Nephron progenitor cell (in vitro differentiated cells): ENCODE results near the gene DMTF1.
"Not testable (repeated sequence)": the region's sequence is repeated elsewhere in the genome, so short reads cannot be mapped to it uniquely, and the experiment has no call there.

Experiments used
- DNase-seq: peaks from one replicate; pipeline ENCODE4 v3.0.0; 2021
- H3K27ac Mint-ChIP-seq: 2 replicates; pipeline ENCODE4 v1.8.0; 2021; ENCODE audit warnings: mild to moderate bottlenecking, moderate library complexity, mixed read lengths
- H3K27me3 Mint-ChIP-seq: 2 replicates; pipeline ENCODE4 v1.8.0; 2021; ENCODE audit warnings: mild to moderate bottlenecking, low read depth, mixed read lengths; ENCODE audit not compliant: poor library complexity
- H3K36me3 Mint-ChIP-seq: 2 replicates; pipeline ENCODE4 v1.8.0; 2021; ENCODE audit warnings: low read depth, mixed read lengths
- H3K4me1 Mint-ChIP-seq: 2 replicates; pipeline ENCODE4 v1.8.0; 2021; ENCODE audit warnings: mixed read lengths
- H3K4me3 Mint-ChIP-seq: 2 replicates; pipeline ENCODE4 v1.8.0; 2021; ENCODE audit warnings: mild to moderate bottlenecking, moderate library complexity, mixed read lengths
- H3K9me3 Mint-ChIP-seq: 2 replicates; pipeline ENCODE4 v1.8.0; 2021; ENCODE audit warnings: mild to moderate bottlenecking, moderate library complexity, mixed read lengths
- TF ChIP-seq, protein P1 (sequence below): fragments of 200-600 bp; sonication (generic); IDR thresholded peaks from 2 replicates; pipeline ENCODE4 v1.5.0; 2021; ENCODE audit warnings: antibody characterized with exemption

Gene DMTF1

DNA sequence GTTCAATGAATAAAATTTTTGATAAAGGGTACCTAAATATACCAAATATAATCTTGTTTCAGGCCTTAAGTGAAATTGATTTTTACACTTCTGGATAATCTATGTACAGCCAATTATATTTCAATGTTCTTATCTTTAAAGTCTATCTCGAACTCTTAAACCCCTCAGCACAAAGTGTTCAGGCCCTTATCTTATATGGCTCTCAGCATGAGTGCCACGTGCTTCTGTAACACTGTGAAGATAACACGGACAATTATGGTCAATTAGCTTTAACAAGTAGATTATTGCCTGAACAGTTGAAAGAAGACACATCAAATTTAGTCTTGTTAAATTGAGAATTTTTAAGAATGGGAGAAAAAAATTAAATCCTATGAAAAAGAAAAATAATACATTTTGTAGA lies 40.4 kb upstream of the DMTF1 start:
- TF ChIP-seq, protein P1, sequence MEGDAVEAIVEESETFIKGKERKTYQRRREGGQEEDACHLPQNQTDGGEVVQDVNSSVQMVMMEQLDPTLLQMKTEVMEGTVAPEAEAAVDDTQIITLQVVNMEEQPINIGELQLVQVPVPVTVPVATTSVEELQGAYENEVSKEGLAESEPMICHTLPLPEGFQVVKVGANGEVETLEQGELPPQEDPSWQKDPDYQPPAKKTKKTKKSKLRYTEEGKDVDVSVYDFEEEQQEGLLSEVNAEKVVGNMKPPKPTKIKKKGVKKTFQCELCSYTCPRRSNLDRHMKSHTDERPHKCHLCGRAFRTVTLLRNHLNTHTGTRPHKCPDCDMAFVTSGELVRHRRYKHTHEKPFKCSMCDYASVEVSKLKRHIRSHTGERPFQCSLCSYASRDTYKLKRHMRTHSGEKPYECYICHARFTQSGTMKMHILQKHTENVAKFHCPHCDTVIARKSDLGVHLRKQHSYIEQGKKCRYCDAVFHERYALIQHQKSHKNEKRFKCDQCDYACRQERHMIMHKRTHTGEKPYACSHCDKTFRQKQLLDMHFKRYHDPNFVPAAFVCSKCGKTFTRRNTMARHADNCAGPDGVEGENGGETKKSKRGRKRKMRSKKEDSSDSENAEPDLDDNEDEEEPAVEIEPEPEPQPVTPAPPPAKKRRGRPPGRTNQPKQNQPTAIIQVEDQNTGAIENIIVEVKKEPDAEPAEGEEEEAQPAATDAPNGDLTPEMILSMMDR = no peak
- DNase-seq = no peak
- H3K36me3 Mint-ChIP-seq = no peaks in the 10 kb centered on the region
- no peaks in the 10 kb centered on the region for H3K4me1 Mint-ChIP-seq
- no peaks in the 10 kb centered on the region for H3K27me3 Mint-ChIP-seq
- H3K27ac Mint-ChIP-seq = no peak overlapping the region
- H3K4me3 Mint-ChIP-seq = no peak overlapping the region
- H3K9me3 Mint-ChIP-seq = peaks cover 25% of the 10 kb centered on the region

DNA sequence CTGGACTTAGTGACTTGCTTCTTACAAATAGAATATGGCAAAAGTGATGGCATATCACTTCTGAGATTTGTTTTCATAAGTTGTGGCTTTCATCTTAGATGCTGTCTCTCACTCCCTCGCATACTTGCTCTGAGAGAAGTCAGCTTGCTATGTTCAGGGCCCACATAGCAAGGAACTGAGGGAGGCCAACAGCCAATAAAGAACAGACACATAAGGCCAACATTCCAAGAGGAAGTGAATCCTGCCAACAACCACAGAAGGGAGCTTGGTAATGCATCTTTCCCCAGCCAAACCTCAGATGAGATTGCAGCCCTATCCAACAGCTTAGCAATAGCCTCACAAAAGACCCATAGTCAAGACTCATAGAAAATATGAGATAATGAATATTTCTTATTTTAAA lies 39.2 kb upstream of the DMTF1 start:
- no peak overlapping the region for H3K27ac Mint-ChIP-seq
- TF ChIP-seq, protein P1 = no peak
- H3K4me1 Mint-ChIP-seq = no peaks in the 10 kb centered on the region
- no peak for DNase-seq
- peaks cover 25% of the 10 kb centered on the region for H3K9me3 Mint-ChIP-seq
- H3K4me3 Mint-ChIP-seq = no peak overlapping the region
- H3K36me3 Mint-ChIP-seq = no peaks in the 10 kb centered on the region
- H3K27me3 Mint-ChIP-seq = no peaks in the 10 kb centered on the region

DNA sequence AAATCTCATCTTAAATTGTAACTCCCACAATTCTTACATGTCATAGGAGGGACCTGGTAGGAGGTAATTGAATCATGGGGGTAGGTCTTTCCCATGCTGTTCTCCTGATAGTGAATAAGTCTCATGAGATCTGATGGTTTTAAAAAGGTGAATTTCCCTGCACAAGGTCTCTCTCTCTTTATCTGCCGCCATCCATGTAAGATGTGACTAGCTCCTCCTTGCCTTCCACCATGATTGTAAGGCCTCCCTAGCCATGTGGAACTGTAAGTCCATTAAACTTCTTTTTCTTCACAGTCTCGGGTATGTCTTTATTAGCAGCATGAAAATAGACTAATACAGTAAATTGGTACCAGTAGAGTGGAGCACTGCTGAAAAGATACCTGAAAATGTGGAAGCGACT lies 38.3 kb upstream of the DMTF1 start:
- not testable (repeated sequence) for H3K4me3 Mint-ChIP-seq, DNase-seq, H3K27me3 Mint-ChIP-seq, H3K27ac Mint-ChIP-seq, H3K4me1 Mint-ChIP-seq, H3K36me3 Mint-ChIP-seq
- peaks cover 25% of the 10 kb centered on the region for H3K9me3 Mint-ChIP-seq

DNA sequence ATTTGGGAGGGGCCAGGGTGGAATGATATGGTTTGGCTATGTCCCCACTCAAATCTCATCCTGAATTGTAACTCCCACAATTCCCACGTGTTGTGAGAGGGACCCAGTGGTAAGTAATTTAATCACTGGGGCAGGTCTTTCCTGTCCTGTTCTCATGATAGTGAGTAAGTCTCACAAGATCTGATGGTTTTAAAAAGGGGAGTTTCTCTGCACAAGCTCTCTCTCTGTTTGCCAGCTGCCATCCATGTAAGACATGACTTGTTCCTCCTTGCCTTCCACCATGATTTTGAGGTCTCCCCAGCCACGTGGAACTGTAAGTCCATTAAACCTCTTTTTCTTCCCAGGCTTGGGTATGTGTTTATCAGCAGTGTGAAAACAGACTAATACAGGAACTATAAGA lies 36.5 kb upstream of the DMTF1 start:
- not testable (repeated sequence) for DNase-seq, H3K4me3 Mint-ChIP-seq, H3K4me1 Mint-ChIP-seq, H3K27ac Mint-ChIP-seq, H3K27me3 Mint-ChIP-seq, H3K36me3 Mint-ChIP-seq
- peaks cover 25% of the 10 kb centered on the region for H3K9me3 Mint-ChIP-seq

DNA sequence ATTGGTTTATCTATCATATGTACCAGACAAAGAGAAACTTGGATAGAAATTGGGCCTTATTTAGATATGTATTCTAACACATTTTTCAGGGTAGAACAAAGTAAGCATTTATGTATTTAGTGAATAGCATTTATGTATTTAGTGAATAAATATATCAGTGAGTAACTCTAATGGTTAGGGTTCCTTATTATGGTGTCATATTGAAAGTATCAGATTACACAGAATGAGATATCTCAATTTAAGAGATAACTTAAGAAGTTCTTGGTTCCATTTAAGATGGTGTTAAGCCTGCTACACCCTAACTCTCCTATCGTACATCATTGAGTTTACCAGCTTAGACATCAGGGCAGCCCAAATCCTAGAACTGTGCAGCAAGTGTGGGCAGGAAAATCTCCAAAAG lies 35.9 kb upstream of the DMTF1 start:
- peaks cover 25% of the 10 kb centered on the region for H3K9me3 Mint-ChIP-seq
- no peaks in the 10 kb centered on the region for H3K27me3 Mint-ChIP-seq
- no peak overlapping the region for H3K27ac Mint-ChIP-seq
- DNase-seq = no peak
- H3K36me3 Mint-ChIP-seq = no peaks in the 10 kb centered on the region
- TF ChIP-seq, protein P1 = no peak
- no peaks in the 10 kb centered on the region for H3K4me1 Mint-ChIP-seq
- H3K4me3 Mint-ChIP-seq = no peak overlapping the region

DNA sequence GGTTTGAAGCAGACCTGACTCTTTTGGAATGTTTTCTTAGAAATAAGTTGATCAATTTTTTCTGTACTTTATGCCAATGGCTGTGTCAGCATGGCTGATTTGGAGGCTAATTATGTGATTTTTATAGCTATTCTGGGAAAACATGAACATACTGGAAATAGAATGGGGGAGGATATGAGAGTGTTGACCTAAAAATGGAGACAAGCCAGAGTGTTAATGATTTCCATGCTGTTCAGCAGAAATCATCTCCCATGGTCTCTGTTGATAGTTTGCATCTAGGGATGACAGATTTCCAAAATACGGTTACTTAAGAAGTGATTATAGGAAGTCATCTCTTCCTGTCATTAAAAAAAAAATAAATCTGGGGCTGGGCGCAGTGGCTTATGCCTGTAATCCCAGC lies 32.7 kb upstream of the DMTF1 start:
- no peaks in the 10 kb centered on the region for H3K36me3 Mint-ChIP-seq
- no peak overlapping the region for H3K4me3 Mint-ChIP-seq
- DNase-seq = no peak
- TF ChIP-seq, protein P1 = no peak
- no peak overlapping the region for H3K27ac Mint-ChIP-seq
- no peaks in the 10 kb centered on the region for H3K4me1 Mint-ChIP-seq
- H3K27me3 Mint-ChIP-seq = no peaks in the 10 kb centered on the region
- H3K9me3 Mint-ChIP-seq = peaks cover 8% of the 10 kb centered on the region

DNA sequence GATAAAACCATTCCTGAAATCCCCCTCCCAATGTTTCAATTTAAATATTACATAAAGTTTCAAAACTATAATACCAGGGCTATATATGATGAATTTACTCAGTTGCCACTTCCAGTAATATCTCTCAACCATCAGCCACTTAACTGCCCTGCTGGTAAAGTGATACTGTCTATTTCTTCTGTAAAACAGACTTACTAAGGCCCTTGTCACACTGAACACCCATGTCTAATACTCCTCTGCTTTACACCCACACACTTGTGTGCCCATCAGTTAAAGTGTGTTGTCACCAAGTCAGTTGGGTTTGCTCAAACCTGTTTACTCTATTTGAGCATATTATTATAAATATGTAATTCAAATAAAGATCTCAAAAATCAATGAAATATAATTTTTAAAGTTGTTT lies 29.1 kb upstream of the DMTF1 start:
- peaks cover 7% of the 10 kb centered on the region for H3K4me1 Mint-ChIP-seq
- H3K4me3 Mint-ChIP-seq = no peak overlapping the region
- no peak overlapping the region for H3K27ac Mint-ChIP-seq

More for the DNA sequence above, 29.1 kb upstream of the DMTF1 start:
- Mint-ChIP-seq H3K27me3 (no peaks in the 10 kb centered on the region), H3K36me3 (no peaks in the 10 kb centered on the region), H3K9me3 (no peaks in the 10 kb centered on the region)
- DNase-seq = no peak
- TF ChIP-seq, protein P1 = no peak
